Fibroblast of villous mesenchyme (primary cell): ENCODE measurements around the gene CCDC27. TPM values are rescaled to one million over a fixed set of nuclear protein-coding genes. Genes with fewer than 3 reads are reported as not detected.
"Not testable (repeated sequence)": the region's sequence is repeated elsewhere in the genome, so short reads cannot be mapped to it uniquely, and the experiment has no call there.

Source experiments
- DNase-seq: peaks from one replicate; pipeline ENCODE4 v3.0.0-alpha.2; 2010; ENCODE audit warnings: low read depth
- H3K4me3 ChIP-seq: 2 replicates; pipeline ENCODE4 v1.5.1; 2011; ENCODE audit warnings: low read depth, mild to moderate bottlenecking, low read length
- CTCF ChIP-seq: IDR thresholded peaks from 2 replicates; pipeline ENCODE4 v1.5.1; 2012; ENCODE audit warnings: low read depth, mild to moderate bottlenecking, low read length; ENCODE audit not compliant: insufficient read depth
- total RNA-seq: library from RNA; depleted of rRNA; stranded (reverse); fragments of >200 nt; gene quantifications from 2 replicates; pipeline ENCODE4 v1.2.3, GENCODE V29; 2012

CCDC27 gene
- total RNA-seq, 1 donor, result not detected

GRCh38 chr1:3805038-3805437 lies 52.8 kb downstream of the CCDC27 start:
- DNase-seq, result no peak
- H3K4me3 ChIP-seq, result no peak overlapping the region
- TF ChIP-seq CTCF, result no peak

DNA sequence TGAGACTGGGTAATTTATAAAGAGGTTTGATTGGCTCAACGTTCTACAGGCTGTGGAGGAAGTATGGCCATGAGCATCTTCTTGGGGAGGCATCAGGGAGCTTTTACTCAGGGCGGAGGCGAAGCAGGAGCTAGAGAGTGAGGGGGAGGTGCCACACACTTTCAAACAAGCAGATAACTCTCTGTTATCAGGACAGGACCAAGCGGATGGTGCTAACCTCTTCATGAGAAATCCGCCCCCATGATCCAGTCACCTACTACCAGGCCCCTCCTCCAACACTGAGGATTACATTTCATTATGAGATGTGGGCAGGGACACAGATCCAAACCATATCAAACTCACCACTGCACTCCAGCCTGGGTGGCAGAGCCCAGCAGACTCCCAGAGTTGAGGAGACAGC lies 55.5 kb downstream of the CCDC27 start:
- H3K4me3 ChIP-seq, result no peak overlapping the region
- no peak for TF ChIP-seq CTCF

GRCh38 chr1:3809680-3810079 lies 57.4 kb downstream of the CCDC27 start:
- H3K4me3 ChIP-seq, result no peak overlapping the region
- no peak for TF ChIP-seq CTCF
- no peak for DNase-seq

More for the DNA sequence above, 55.5 kb downstream of the CCDC27 start:
- DNase-seq, result no peak

- DNase-seq, H3K4me3 ChIP-seq: not testable (repeated sequence)
These were observed 58.0 kb downstream of the CCDC27 start for GRCh38 chr1:3810149-3810761.

- TF ChIP-seq CTCF, result no peak
- no peak overlapping the region for H3K4me3 ChIP-seq
- DNase-seq, result no peak
These were observed 59.3 kb downstream of the CCDC27 start for GRCh38 chr1:3811595-3811911.

DNA sequence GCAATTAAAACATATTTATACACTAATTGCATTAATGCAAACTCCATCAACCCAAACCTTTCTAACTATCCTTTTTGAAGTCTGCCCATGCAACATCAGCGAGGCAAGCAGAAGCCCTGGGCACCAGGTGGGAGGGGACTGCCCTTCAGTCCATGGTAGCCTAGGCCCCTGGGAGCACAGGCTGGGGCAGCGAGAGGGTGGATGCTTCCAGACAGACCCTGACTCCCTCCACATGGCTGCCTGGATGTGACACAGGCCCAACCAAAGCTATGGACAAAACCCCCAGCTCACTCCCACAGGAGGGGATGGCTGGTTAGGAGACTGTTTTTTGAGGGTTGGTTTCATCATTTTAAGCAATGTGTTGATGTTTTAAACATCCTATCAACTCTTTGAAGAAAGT lies 61.8 kb downstream of the CCDC27 start:
- TF ChIP-seq CTCF, result no peak
- H3K4me3 ChIP-seq, result no peak overlapping the region
- DNase-seq, result no peak

DNA sequence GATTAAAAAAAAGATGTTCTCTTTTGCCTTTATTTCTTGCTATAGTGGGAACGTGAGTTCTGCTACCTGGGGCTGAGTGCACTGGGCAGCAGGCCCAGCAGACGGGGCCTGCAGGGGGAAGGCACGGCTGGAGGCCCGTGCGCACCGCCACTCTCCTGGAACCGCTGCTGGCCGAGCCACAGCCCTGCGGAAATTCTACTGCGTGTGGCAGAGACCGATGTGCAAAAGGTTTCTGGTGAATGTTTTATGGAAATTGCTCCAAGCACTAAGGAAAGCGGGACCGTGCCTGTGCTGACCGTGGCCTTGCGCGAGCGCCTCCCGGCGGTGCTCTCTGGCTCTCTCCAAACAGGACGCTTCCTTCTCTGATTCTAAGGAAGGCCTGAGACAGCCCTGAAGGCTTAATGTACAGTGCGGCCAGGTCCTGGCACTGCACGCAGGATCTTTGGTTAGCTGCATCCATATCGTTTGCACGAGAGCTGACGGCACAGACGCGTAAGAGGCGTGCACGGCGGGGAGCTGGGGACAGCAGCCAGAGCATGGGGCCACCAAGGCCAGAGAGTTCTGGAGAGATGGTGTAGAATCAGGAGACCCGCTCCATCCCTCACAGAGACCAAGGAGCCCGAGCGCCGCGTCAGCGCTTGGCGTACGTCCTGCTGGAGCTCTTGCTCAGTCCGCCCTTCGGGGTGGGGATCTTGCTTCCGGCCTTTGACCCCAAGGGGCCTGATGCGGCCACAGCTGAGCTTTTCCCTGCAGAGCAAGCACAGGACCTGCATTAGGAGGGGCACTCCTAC lies 62.7 kb downstream of the CCDC27 start:
- no peak for TF ChIP-seq CTCF
- no peak for DNase-seq

More for the DNA sequence above, 62.7 kb downstream of the CCDC27 start:
- no peak overlapping the region for H3K4me3 ChIP-seq
